K562 (cell line): ENCODE data around the gene EIF4G2. TPM values are rescaled to one million over a fixed set of nuclear protein-coding genes. Genes with fewer than 3 reads are reported as not detected.

Source experiments
- ATAC-seq: fragments of 200-7000 bp; cut with Tn5 transposase; 3 replicates; pipeline ENCODE4 v1.9.1; 2020; ENCODE audit warnings: moderate library complexity
- BruUV-seq: library from RNA; stranded (reverse); fragments of 400-500 nt; replicated peaks from 2 replicates; lab custom pipeline; 2021; lab: Mats Ljungman, UMichigan
- CTCF ChIA-PET: fragments of 300-600 bp; formaldehyde crosslinking; extraction: SDS; loops from one replicate; lab custom pipeline; 2021; ENCODE audit warnings: low intra/inter-chr PET ratio; lab: Yijun Ruan, JAX
- POLR2A ChIA-PET: fragments of 300-600, 350-650 bp; sonication (Branson Sonifier 250); formaldehyde crosslinking; extraction: SDS; loops from one replicate; lab custom pipeline; 2021; ENCODE audit warnings: antibody characterized with exemption, inconsistent platforms; lab: Yijun Ruan, JAX
- DNase-seq, 4 experiments: peaks; one replicate each; pipeline versions ENCODE4 v3.0.0 to v3.0.0-alpha.2; 2011 to 2018; ENCODE audit warnings: low spot score in 3 of 4, mixed read lengths in 3 of 4; ENCODE audit errors: extremely low read depth in 1 of 4
- FAIRE-seq: peaks from 2 replicates; lab custom pipeline; 2011; peaks lifted over from hg19 to GRCh38; lab: Jason Lieb, UNC
- H2AFZ ChIP-seq: 2 replicates; pipeline ENCODE4 v1.6.0; 2011; ENCODE audit warnings: low read depth, low read length, control low read depth, inconsistent platforms
- H3K27ac ChIP-seq: fragments of 200-600 bp; 3 replicates; pipeline ENCODE4 v1.8.0; 2011; ENCODE audit warnings: low read depth, mild to moderate bottlenecking, control low read depth, inconsistent platforms, low read length, moderate library complexity, mixed read lengths; ENCODE audit errors: extremely low read depth
- H3K27me3 ChIP-seq, 2 experiments: fragments of 300-600 bp in 1 of 2; 2 replicates in 1 of 2; 3 replicates in 1 of 2; pipeline versions ENCODE4 v1.6.0 to v1.8.0; 2011; ENCODE audit warnings: inconsistent platforms in 2 of 2, low read length in 2 of 2, mild to moderate bottlenecking in 1 of 2, mixed read lengths in 1 of 2, moderate library complexity in 1 of 2; ENCODE audit not compliant: control insufficient read depth in 2 of 2, insufficient read depth in 2 of 2
- H3K36me3 ChIP-seq: fragments of 300-600 bp; 3 replicates; pipeline ENCODE4 v1.8.0; 2011; ENCODE audit warnings: mild to moderate bottlenecking, low read length, inconsistent platforms; ENCODE audit not compliant: control insufficient read depth, insufficient read depth
- H3K4me1 ChIP-seq, 2 experiments: fragments of 200-600 bp in 1 of 2; replicated peaks in 1 of 2; 2 replicates in 1 of 2; 3 replicates in 1 of 2; pipeline versions ENCODE4 v1.5.1 to v1.8.0; 2011; ENCODE audit warnings: inconsistent platforms in 2 of 2, low read length in 2 of 2, mild to moderate bottlenecking in 1 of 2, mixed read lengths in 1 of 2, moderate library complexity in 1 of 2; ENCODE audit not compliant: control insufficient read depth in 2 of 2, insufficient read depth in 2 of 2
- H3K4me2 ChIP-seq: 2 replicates; pipeline ENCODE4 v1.6.1; 2011; ENCODE audit warnings: low read length, control low read depth, inconsistent platforms, mixed read lengths; ENCODE audit not compliant: insufficient read depth
- H3K4me3 ChIP-seq: fragments of 200-600 bp; sonication (generic), shearing (Covaris generic); 2 replicates; pipeline ENCODE4 v1.5.1; 2016; ENCODE audit warnings: control low read depth, inconsistent platforms
- H3K79me2 ChIP-seq: fragments of 200-600 bp; 3 replicates; pipeline ENCODE4 v1.8.0; 2011; ENCODE audit warnings: low read length, inconsistent platforms; ENCODE audit not compliant: control insufficient read depth, insufficient read depth
- H3K9ac ChIP-seq, 2 experiments: 2 replicates each; pipeline versions ENCODE4 v1.6.0 to v1.6.1; 2011; ENCODE audit warnings: low read depth in 2 of 2, low read length in 2 of 2, control low read depth in 1 of 2, inconsistent platforms in 1 of 2, mild to moderate bottlenecking in 1 of 2, mixed read lengths in 1 of 2; ENCODE audit not compliant: insufficient read depth in 1 of 2
- H3K9me1 ChIP-seq: one replicate; pipeline ENCODE4 v1.6.0; 2011; ENCODE audit warnings: inconsistent platforms, mild to moderate bottlenecking, low read length, moderate library complexity; ENCODE audit not compliant: control insufficient read depth, insufficient read depth
- H3K9me3 ChIP-seq: replicated peaks from 2 replicates; pipeline ENCODE4 v1.5.1; 2011; ENCODE audit warnings: low read depth, low read length, inconsistent platforms; ENCODE audit not compliant: control insufficient read depth, insufficient read depth
- H4K20me1 ChIP-seq: replicated peaks from 2 replicates; pipeline ENCODE4 v1.6.1; 2011; ENCODE audit warnings: low read length, inconsistent platforms, mixed read lengths; ENCODE audit not compliant: control insufficient read depth, insufficient read depth
- CEBPG ChIP-seq, 3 experiments: fragments of 200-800 bp in 1 of 3; sonication (Bioruptor generic) in 1 of 3; sonication (generic) in 1 of 3; formaldehyde crosslinking in 1 of 3; IDR thresholded peaks in 2 of 3; conservative IDR thresholded peaks in 1 of 3; 2 replicates each; pipeline versions ENCODE4 v1.6.1 to v1.8.0; 2016 to 2022; ENCODE audit warnings: missing compliant biosample characterization in 2 of 3, missing genetic modification characterization in 2 of 3, mild to moderate bottlenecking in 1 of 3, missing genetic modification reagents in 1 of 3
- RNF219 ChIP-seq: fragments of 250-450 bp; sonication (Bioruptor Pico); IDR thresholded peaks from 2 replicates; pipeline ENCODE4 v1.5.0; 2022; ENCODE audit warnings: mild to moderate bottlenecking
- TFAP4 ChIP-seq: sonication (generic); formaldehyde crosslinking; IDR thresholded peaks from 2 replicates; pipeline ENCODE4 v1.8.0; 2022; ENCODE audit warnings: missing genetic modification reagents, mild to moderate bottlenecking, moderate library complexity, borderline replicate concordance
- TRIM24 ChIP-seq, 2 experiments: fragments of 450-650 bp; IDR thresholded peaks; 2 replicates each; pipeline ENCODE4 v1.6.1; 2016
- ZNF197 ChIP-seq: fragments of 200-800 bp; sonication (Bioruptor generic); IDR thresholded peaks from 2 replicates; pipeline ENCODE4 v1.6.1; 2016; ENCODE audit warnings: low read depth, missing genetic modification characterization, missing compliant biosample characterization
- in situ Hi-C: fragments of 300-500 bp; cut with MboI; formaldehyde crosslinking; loops from 4 replicates; pipeline ENCODE4 v1.15.0; 2018; ENCODE audit warnings: inconsistent platforms, mixed read lengths
- intact Hi-C: fragments of 100-400 bp; cut with micrococcal nuclease; formaldehyde crosslinking; loops from 2 replicates; pipeline ENCODE4 v1.14.2; 2022
- polyA plus RNA-seq, 8 experiments: library from polyadenylated mRNA; depleted of rRNA in 4 of 8; stranded (reverse) in 5 of 8; unstranded in 3 of 8; fragments of >200 nt; fragmentation: Nextera tagmentation in 2 of 8; fragmentation: Illumina TruSeq in 1 of 8; extraction: Ambion mirVana in 2 of 8; extraction: Trizol in 1 of 8; gene quantifications; 2 replicates each; pipeline versions ENCODE4 v1.2.1 to v1.2.3, GENCODE V29; 2011 to 2014; ENCODE audit warnings: inconsistent platforms in 1 of 8, missing spikeins in 1 of 8
- total RNA-seq, 7 experiments: library from RNA; depleted of rRNA in 6 of 7; stranded (reverse); fragments of >200 nt in 6 of 7; fragmentation: Illumina TruSeq in 2 of 7; extraction: Trizol in 2 of 7; gene quantifications; 2 replicates each; pipeline versions ENCODE4 v1.2.1 to v1.2.3, GENCODE V29; 2011 to 2021; ENCODE audit warnings: low replicate concordance in 1 of 7

EIF4G2 gene
- total and polyA plus RNA-seq, 9 of the 15 experiments (the other 6 are each of a cell fraction or from before 2014, with no cell fraction given) = 206 to 790 (median 646) TPM

GRCh38 chr11:10838083-10838482, 29.4 kb upstream of the EIF4G2 start:
- H3K4me2 ChIP-seq = no peak overlapping the region
- peak; percentile 56 for FAIRE-seq
- POLR2A ChIA-PET = interaction anchor here (1.4 to 5.4 kb wide), 5 partner anchors 9 to 30 kb away, joined by 4 to 41 read pairs (median 15); partner anchors contain the start of genes EIF4G2 and ZBED5

More at GRCh38 chr11:10838083-10838482, 29.4 kb upstream of the EIF4G2 start:
- Histone ChIP-seq H3K4me3 (no peak overlapping the region), H3K79me2 (no peaks in the 10 kb centered on the region), H3K9me3 (no peaks in the 10 kb centered on the region), H3K9ac (no peak overlapping the region), H3K27ac (no peak overlapping the region), H3K27me3 (no peaks in the 10 kb centered on the region), H3K4me1 (peaks cover 3 to 8% of the 10 kb centered on the region in 2 experiments; a peak in 4 of 5 replicates), H4K20me1 (no peaks in the 10 kb centered on the region), H3K9me1 (no peaks in the 10 kb centered on the region), H2AFZ (0 out of 2 replicates have a peak overlapping the region, but pooled peaks have one; percentile 33), H3K36me3 (no peaks in the 10 kb centered on the region)
- TF ChIP-seq TFAP4 (CRISPR knock-in tag) (no peak), RNF219 (CRISPR knock-in tag) (no peak), CEBPG (CRISPR knock-in tag; IDR thresholded peaks at IDR 0.05) (peak; percentile 21; the same call in 1 of the 2 replicates), CEBPG (tag; conservative IDR thresholded peaks at IDR 0.05 in 1 of 2, IDR thresholded peaks at IDR 0.05 in 1 of 2) (no peak), TRIM24 (IDR thresholded peaks at IDR 0.05) (0 out of 4 replicates have a peak, but pooled peaks of 1 of the 2 experiments have one; percentile 13), ZNF197 (no peak)
- BruUV-seq = no TSS peak
- intact Hi-C loops (no loop called here), in situ Hi-C loops (no loop called here)
- DNase-seq (no peak), ATAC-seq (peak; percentile 42)
- CTCF ChIA-PET = no interaction called here
